Measurements from ENCODE around the gene PKD2. TPM values are rescaled to one million over a fixed set of nuclear protein-coding genes. Genes with fewer than 3 reads are reported as not detected.
"Not testable (repeated sequence)": the region's sequence is repeated elsewhere in the genome, so short reads cannot be mapped to it uniquely, and the experiment has no call there.

PKD2 gene
- total RNA-seq, 1 donor, result 161 TPM

GRCh38 chr4:88115587-88115986, 108.2 kb downstream of the PKD2 start:
- no peak for DNase-seq (ENCODE audit: low read depth)
- no peak overlapping the region for H3K4me3 ChIP-seq (ENCODE audit: low read depth, low read length)
- TF ChIP-seq, protein P1, sequence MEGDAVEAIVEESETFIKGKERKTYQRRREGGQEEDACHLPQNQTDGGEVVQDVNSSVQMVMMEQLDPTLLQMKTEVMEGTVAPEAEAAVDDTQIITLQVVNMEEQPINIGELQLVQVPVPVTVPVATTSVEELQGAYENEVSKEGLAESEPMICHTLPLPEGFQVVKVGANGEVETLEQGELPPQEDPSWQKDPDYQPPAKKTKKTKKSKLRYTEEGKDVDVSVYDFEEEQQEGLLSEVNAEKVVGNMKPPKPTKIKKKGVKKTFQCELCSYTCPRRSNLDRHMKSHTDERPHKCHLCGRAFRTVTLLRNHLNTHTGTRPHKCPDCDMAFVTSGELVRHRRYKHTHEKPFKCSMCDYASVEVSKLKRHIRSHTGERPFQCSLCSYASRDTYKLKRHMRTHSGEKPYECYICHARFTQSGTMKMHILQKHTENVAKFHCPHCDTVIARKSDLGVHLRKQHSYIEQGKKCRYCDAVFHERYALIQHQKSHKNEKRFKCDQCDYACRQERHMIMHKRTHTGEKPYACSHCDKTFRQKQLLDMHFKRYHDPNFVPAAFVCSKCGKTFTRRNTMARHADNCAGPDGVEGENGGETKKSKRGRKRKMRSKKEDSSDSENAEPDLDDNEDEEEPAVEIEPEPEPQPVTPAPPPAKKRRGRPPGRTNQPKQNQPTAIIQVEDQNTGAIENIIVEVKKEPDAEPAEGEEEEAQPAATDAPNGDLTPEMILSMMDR (IDR thresholded peaks at IDR 0.05; ENCODE audit: insufficient read depth, low read depth, low read length), result no peak

DNA sequence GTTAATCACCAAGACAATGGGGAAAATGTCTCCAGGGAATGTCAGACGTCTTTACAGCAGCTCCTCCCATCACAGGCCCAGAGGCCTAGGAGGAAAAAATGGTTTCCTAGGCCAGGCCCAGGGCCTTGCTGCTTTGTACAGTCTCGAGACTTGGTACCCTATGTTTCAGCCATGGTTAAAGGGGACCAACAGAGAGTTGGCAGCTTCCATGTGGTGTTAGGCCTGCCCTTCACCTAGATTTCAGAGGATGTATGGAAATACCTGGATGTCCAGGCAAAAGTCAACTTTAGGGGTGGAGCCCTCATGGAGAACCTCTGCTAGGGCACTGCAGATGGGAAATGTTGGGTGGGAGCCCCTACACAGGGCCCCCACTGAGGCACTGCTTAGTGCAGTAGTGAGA, 112.5 kb downstream of the PKD2 start:
- TF ChIP-seq, protein P1 (IDR thresholded peaks at IDR 0.05; ENCODE audit: insufficient read depth, low read depth, low read length), result no peak
- no peak for DNase-seq (ENCODE audit: low read depth)
- H3K4me3 ChIP-seq (ENCODE audit: low read depth, low read length), result no peak overlapping the region

DNA sequence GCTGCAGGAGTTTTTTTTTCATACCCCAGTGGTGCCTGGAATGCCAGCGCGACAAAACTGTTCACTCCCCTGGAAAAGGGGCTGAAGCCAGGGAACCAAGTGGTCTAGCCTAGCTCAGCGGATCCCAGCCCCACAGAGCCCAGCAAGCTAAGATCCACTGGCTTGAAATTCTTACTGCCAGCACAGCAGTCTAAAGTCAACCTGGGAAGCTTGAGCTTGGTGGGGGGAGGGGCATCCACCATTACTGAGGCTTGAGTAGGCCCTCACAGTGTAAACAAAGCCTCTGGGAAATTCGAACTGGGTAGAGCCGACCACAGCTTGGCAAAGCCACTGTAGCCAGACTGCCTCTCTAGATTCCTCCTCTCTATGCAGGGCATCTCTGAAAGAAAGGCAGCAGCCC, 114.8 kb downstream of the PKD2 start:
- not testable (repeated sequence) for H3K4me3 ChIP-seq (ENCODE audit: low read depth, low read length); DNase-seq (ENCODE audit: low read depth)

Small RNAs within 50 kb of the gene (small RNA-seq; reads per million reads assigned to genes)
- 0.47 reads per million for gene RNU1-36P

Other genes with a start within 250 kb of the PKD2 start
- gene IBSP, start 208.1 kb upstream of the PKD2 start, total RNA-seq, result not detected in 2 replicates
- gene MEPE, start 174.7 kb upstream of the PKD2 start, total RNA-seq, result not detected in 2 replicates
- gene SPP1, start 31.9 kb upstream of the PKD2 start, total RNA-seq, result 3.9 and 11.3 TPM in 2 replicates
- gene ABCG2, start 151.0 kb downstream of the PKD2 start, total RNA-seq, result 2.2 and 3.5 TPM in 2 replicates

Measured in fibroblast of villous mesenchyme (primary cell).